ENCODE measurements around the gene KRT14. TPM values are rescaled to one million over a fixed set of nuclear protein-coding genes. Genes with fewer than 3 reads are reported as not detected.
"Not testable (repeated sequence)": the region's sequence is repeated elsewhere in the genome, so short reads cannot be mapped to it uniquely, and the experiment has no call there.

Gene KRT14
- not detected for polyA plus RNA-seq (ENCODE audit: insufficient read length)
- long read RNA-seq, donor 1, result 0 reads
- long read RNA-seq, donor 2, result 0 reads
- long read RNA-seq, donor 3, result 0 reads
- long read RNA-seq, donor 4, result 0 reads
- long read RNA-seq, donor 5, result 0 reads
- long read RNA-seq, donor 6, result 0 reads
- long read RNA-seq, donor 7, result 0 reads
- long read RNA-seq, donor 8, result 0 reads

GRCh38 chr17:41586863-41587495, at the start of gene KRT14:
Gene KRT14, minus strand, starts transcription at chr17:41586895. Its CDS starts 61 bp downstream, at chr17:41586834.
- no peak for DNase-seq

GRCh38 chr17:41635121-41636097, 48.7 kb upstream of the KRT14 start:
- DNase-seq, result no peak

GRCh38 chr17:41634639-41635038, 47.9 kb upstream of the KRT14 start:
- DNase-seq, result no peak

GRCh38 chr17:41633556-41634199, 47.0 kb upstream of the KRT14 start:
- no peak for DNase-seq

- DNase-seq, result no peak
Observed at GRCh38 chr17:41632482-41633105, 45.9 kb upstream of the KRT14 start.

DNA sequence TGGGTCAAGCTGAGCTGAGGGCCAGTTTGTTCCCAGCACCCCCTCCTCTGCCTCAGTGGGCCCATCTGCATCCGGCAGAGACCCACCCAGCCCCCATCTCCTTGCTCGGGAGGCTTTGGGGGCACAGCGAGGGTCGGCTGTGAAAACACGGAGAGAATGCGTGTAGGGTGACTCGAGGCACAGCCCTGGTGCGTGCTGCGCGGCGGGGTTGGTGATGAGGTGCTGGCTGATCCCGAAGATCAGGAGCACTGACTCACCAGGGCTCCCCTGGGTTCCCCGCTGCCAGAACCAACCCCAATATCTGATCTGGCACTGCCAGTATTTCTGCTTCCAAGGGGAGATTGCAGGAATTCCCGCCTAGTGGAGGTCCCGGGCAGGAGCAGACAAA, 45.2 kb upstream of the KRT14 start:
- DNase-seq, result no peak

GRCh38 chr17:41631025-41631897, 44.6 kb upstream of the KRT14 start:
- no peak for DNase-seq

- no peak for DNase-seq
Observed at GRCh38 chr17:41629826-41630670, 43.4 kb upstream of the KRT14 start.

DNA sequence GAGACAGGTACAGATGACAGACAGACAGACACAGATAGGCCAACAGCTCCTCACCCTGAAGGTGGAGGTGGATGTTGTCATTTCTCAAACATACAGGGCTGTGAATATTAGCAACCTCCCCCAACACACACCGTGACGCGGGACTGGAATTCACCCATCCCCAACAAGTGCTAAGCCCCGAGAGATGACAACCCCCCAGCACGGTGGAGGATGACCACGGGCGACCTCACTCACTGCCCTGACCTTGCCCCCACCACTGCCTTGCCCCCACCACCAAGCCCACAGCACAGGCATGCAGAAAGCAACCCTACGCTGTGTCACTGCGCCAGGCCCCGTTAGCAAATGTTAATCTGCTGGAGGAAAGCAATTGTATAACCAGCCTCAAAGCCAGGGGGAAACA, 42.6 kb upstream of the KRT14 start:
- DNase-seq, result no peak

DNA sequence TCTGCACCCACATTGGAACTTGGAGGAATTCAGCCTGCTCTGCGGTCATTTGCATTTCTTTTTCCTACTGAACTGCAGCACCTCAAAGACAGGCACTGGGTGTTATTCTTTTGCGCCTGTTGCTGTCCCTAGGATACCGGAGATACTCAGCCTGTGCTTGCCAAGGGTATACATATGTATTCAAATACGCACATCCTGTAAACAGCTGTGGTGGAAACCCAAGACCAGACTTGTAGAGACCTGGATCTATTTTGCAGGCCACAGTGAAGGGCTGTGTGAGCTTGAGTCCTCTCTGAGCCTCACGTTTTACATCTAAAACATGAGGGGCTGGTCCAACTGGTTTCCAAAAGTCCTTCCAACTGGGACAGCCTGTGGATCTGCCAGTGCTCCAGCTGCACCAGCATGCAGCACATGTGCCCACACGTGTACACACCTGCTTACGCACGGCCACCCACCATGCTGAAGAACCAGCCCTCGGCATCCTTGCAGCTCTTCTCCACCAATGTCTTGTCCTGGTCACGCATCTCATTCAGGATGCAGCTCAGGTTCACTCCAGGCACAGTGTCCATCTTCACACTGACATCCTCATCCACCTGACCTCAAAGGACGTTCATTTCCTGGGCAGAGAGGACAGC, 42.0 kb upstream of the KRT14 start:
- not testable (repeated sequence) for DNase-seq

- DNase-seq, result not testable (repeated sequence)
Observed at GRCh38 chr17:41628073-41628370, 41.3 kb upstream of the KRT14 start.

- DNase-seq, result no peak
Observed at GRCh38 chr17:41627316-41628072, 40.8 kb upstream of the KRT14 start.

DNA sequence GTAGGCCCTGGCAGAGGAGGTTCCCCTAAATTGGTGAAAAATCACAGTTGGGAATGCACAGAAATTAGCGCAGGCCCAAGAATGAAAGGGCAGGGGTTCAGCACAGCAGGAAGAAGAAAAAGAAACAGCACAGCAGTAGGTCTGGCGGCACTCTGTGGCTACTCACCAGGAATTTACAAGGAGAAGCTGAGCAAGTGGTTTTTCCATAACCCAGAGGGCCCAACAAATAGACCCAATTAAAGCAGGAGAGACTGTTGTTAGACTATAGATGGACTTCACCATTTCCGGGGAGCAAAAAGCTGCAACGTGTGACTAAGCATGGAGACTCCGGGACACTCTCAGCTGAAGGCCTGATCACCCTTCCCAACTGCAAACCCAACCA, 40.2 kb upstream of the KRT14 start:
- not testable (repeated sequence) for DNase-seq

DNA sequence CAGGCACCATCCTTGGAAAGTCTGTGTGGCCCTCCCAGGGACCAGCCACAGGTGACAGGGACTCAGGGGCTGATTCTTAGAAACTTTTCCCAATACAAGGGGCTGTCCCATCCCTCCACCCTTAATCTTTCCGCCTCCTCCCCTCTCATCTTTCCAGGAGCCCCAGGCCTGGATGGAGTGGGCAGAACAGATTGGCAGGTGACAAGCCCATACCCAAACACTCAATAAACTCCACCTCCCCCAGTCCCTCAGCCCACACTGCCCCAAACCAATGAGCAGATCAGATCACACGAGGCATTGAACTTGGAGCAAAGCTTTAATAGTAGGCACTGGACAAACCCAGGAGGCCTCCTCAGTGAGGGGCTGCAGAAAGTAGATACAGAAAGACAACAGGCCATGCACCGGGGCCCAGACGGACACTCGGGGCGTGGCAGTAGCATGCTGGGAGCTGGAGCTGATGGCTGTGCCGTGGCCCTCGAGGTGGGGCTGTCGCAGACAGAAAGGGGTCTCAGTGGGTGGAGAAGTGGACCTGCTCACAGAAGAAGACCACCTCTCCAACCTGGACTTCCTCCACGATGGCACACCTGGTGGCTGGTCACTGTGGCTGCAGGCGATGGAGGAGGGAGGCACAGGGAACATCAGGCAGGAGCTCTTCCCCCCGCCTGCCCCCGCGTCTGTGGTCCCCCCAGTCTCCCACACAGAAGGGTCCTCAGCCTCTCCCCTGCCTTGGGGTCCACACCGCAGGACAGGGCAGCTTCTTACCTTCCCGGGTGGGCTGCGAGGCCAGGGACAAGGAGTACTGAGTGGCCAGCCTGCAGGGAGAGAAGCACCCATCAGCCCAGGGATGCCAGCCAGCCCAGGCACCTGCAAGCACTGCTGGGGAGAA, 39.6 kb upstream of the KRT14 start:
- DNase-seq, result not testable (repeated sequence)

- DNase-seq, result no peak
Observed at GRCh38 chr17:41625602-41626001, 38.9 kb upstream of the KRT14 start.

GRCh38 chr17:41624208-41625101, 37.8 kb upstream of the KRT14 start, which contains the start of gene KRT17:
Gene KRT17, minus strand, starts transcription at chr17:41624575. Its CDS starts 66 bp downstream, at chr17:41624509.
- DNase-seq, result no peak

Data from left kidney (tissue), 8 donors.